Stimulated activated CD8-positive, alpha-beta memory T cell treated with anti-CD3 and anti-CD28 coated beads, Interleukin-2, amount 100 ng/mL, for 1 hour (primary cell): ENCODE results near the gene C18orf63.

Experiments used
- DNase-seq, 2 donors: peaks; one replicate each; pipeline ENCODE4 v3.0.0-alpha.2; 2020; ENCODE audit warnings: low read depth in 2 of 2

Gene C18orf63

DNA sequence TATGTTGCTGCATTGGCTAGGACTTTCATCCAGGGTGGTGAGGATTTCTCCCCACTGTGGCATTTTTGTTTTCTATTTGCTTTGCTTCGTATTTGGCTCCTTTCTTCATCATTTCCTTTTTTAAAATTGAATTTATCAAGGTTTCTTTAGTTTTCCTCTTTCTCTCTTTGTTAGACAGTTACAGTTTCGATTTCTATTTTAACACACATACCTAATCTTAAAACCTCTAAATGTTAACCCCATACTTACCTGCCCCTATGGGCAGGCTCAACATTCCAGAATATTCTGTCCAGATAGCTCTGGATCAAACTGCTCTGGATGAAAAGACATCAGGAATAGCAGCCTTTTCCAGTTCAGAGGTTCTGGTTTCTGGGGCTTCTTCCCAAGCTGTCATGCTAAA lies 92.2 kb downstream of the C18orf63 start:
- DNase-seq = no peak
